Stomach (tissue), 9 donors: Measurements from ENCODE around the gene KDM6A. TPM values are rescaled to one million over a fixed set of nuclear protein-coding genes. Genes with fewer than 3 reads are reported as not detected.
"Not testable (repeated sequence)": the region's sequence is repeated elsewhere in the genome, so short reads cannot be mapped to it uniquely, and the experiment has no call there.

Source experiments
- DNase-seq, 2 donors: peaks; one replicate each; pipeline versions ENCODE4 v3.0.0 to v3.0.0-alpha.2; 2013 to 2019
- H3K27ac ChIP-seq, 5 donors: fragments of 200-600 bp in 4 of 5; sonication (generic) in 4 of 5; one replicate each; pipeline ENCODE4 v1.5.1; 2013 to 2019; ENCODE audit warnings: mild to moderate bottlenecking in 1 of 5, moderate library complexity in 1 of 5
- H3K27me3 ChIP-seq, 3 donors: fragments of 200-600 bp; sonication (generic); one replicate each; pipeline ENCODE4 v1.5.1; 2017 to 2019; ENCODE audit warnings: mixed run types in 1 of 3
- H3K36me3 ChIP-seq, 4 donors: fragments of 200-600 bp; sonication (generic); 1 replicate in 3 of 4; 2 replicates in 1 of 4; pipeline ENCODE4 v1.5.1; 2016 to 2019
- H3K4me1 ChIP-seq, 4 donors: fragments of 200-600 bp; sonication (generic); one replicate each; pipeline ENCODE4 v1.5.1; 2016 to 2019
- H3K4me3 ChIP-seq, 4 donors: fragments of 200-600 bp; sonication (generic) in 3 of 4; one replicate each; pipeline ENCODE4 v1.5.1; 2016 to 2019; ENCODE audit warnings: mild to moderate bottlenecking in 1 of 4
- H3K9me3 ChIP-seq, 4 donors: fragments of 200-600 bp; sonication (generic); one replicate each; pipeline ENCODE4 v1.5.1; 2016 to 2019
- EP300 ChIP-seq: sonication (generic); formaldehyde crosslinking; IDR thresholded peaks from one replicate; pipeline ENCODE4 v1.6.1; 2017; ENCODE audit warnings: antibody characterized with exemption
- POLR2A ChIP-seq, 4 donors: fragments of 450-650 bp; IDR thresholded peaks; one replicate each; pipeline ENCODE4 v1.6.1; 2016; ENCODE audit warnings: antibody characterized with exemption in 4 of 4, control low read depth in 2 of 4, mild to moderate bottlenecking in 1 of 4, moderate library complexity in 1 of 4
- POLR2AphosphoS5 ChIP-seq, 3 donors: sonication (generic); formaldehyde crosslinking; IDR thresholded peaks; one replicate each; pipeline ENCODE4 v1.6.1; 2016; ENCODE audit warnings: antibody characterized with exemption in 3 of 3
- WGBS, 5 donors: extraction: QIAGEN DNeasy Blood & Tissue Kit in 3 of 5; methylation state at CpG; one replicate each; pipeline versions ENCODE4 v1.1.5 to v1.1.7; 2013 to 2018; 5-methylcytosine and 5-hydroxymethylcytosine counted together
- intact Hi-C: fragments of 100-400 bp; cut with DNase I; formaldehyde crosslinking; loops from one replicate; pipeline ENCODE4 v1.15.1; 2023; ENCODE audit warnings: low total_unique reads
- polyA plus RNA-seq, 3 donors: library from polyadenylated mRNA; stranded (reverse); fragments of 200-250 nt; gene quantifications; one replicate each; pipeline ENCODE4 v1.2.3, GENCODE V29; 2013
- total RNA-seq, 5 donors: library from RNA; depleted of rRNA; stranded (reverse); fragments of >200 nt; gene quantifications; one replicate each; pipeline versions ENCODE4 v1.1.0 to v1.2.3, GENCODE V29; 2014 to 2016
- TF ChIP-seq, protein P1 (sequence below), 7 experiments: fragments of 450-650 bp in 4 of 7; fragments of 200-600 bp in 3 of 7; sonication (generic) in 3 of 7; IDR thresholded peaks; one replicate each; pipeline ENCODE4 v1.5.1; 2016 to 2019; ENCODE audit warnings: antibody characterized with exemption in 7 of 7, control low read depth in 2 of 7, mild to moderate bottlenecking in 1 of 7
- donor health status: healthy with polysubstance abuse.
- donor health status: Bipolar disorder and iron deficiency.
- donor health status: healthy.

Gene KDM6A
- total and polyA plus RNA-seq, 8 donors, result 7.0 to 105 (median 47.3) TPM

DNA sequence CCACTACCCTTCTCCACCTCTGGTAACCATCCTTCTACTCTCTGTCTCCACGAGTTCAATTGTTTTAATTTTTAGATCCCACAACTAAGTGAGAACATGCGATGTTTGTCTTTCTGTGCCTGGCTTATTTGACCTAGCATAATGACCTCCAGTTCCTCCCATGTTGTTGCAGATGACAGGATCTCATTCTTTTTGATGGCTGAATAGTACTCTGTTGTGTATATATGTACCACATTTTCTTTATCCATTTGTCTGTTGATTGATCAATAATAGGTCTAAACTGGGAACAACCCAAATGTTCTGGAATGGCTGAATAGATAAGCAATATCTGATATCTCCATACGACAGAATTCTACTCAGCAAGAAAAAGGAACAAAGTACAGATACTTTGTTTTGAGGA is 260.5 kb downstream of the KDM6A start:
- DNase-seq, result no peak
- intact Hi-C loops, result no loop called here

DNA sequence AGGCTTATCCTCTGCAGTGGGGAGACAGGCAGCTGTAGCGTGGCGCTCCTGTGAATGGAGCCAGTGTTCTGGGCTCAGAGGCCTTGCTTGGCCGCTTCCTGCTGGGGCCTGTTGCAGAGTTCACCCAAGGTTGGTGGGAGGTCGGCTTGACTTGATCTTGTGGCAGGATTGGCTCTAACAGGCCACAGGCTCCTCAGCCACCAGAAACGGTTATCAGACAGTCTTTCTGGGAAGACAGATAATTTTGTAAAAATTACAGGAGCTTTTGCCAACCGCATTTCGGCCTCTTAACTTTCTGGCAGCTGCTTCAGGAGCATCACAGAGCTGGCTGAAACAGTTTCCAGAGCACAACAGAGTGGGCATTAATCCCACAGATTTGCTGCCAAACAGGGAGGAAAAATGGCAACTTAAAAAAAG is 261.3 kb downstream of the KDM6A start:
- Histone ChIP-seq H3K4me1 (no peaks in the 10 kb centered on the region), H3K36me3 (no peaks in the 10 kb centered on the region), H3K9me3 (peaks cover 0 to 3% (median 0%) of the 10 kb centered on the region in 4 donors), H3K27ac (no peak overlapping the region), H3K27me3 (no peaks in the 10 kb centered on the region), H3K4me3 (no peak overlapping the region)
- peak in 1 of 2 donors; percentile 52 for DNase-seq
- TF ChIP-seq, protein P1, sequence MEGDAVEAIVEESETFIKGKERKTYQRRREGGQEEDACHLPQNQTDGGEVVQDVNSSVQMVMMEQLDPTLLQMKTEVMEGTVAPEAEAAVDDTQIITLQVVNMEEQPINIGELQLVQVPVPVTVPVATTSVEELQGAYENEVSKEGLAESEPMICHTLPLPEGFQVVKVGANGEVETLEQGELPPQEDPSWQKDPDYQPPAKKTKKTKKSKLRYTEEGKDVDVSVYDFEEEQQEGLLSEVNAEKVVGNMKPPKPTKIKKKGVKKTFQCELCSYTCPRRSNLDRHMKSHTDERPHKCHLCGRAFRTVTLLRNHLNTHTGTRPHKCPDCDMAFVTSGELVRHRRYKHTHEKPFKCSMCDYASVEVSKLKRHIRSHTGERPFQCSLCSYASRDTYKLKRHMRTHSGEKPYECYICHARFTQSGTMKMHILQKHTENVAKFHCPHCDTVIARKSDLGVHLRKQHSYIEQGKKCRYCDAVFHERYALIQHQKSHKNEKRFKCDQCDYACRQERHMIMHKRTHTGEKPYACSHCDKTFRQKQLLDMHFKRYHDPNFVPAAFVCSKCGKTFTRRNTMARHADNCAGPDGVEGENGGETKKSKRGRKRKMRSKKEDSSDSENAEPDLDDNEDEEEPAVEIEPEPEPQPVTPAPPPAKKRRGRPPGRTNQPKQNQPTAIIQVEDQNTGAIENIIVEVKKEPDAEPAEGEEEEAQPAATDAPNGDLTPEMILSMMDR (IDR thresholded peaks at IDR 0.05), result no peak
- no peak for TF ChIP-seq POLR2AphosphoS5 (IDR thresholded peaks at IDR 0.05)
- TF ChIP-seq POLR2A (IDR thresholded peaks at IDR 0.05), result no peak
- no peak for TF ChIP-seq EP300
- WGBS, 5 donors, result 72 to 86% (median 74%) methylated on average over 6 to 7 of the region's 7 CpGs
- intact Hi-C loops, result no loop called here

More for the DNA sequence above, 260.5 kb downstream of the KDM6A start:
- no peak for TF ChIP-seq POLR2A (IDR thresholded peaks at IDR 0.05)
- no peak for TF ChIP-seq EP300
- TF ChIP-seq, protein P1 (IDR thresholded peaks at IDR 0.05), result no peak
- TF ChIP-seq POLR2AphosphoS5 (IDR thresholded peaks at IDR 0.05), result no peak
- Histone ChIP-seq H3K27ac (no peak overlapping the region), H3K4me3 (no peak overlapping the region), H3K27me3 (no peaks in the 10 kb centered on the region), H3K9me3 (peaks cover 0 to 3% (median 0%) of the 10 kb centered on the region in 4 donors), H3K36me3 (no peaks in the 10 kb centered on the region), H3K4me1 (no peaks in the 10 kb centered on the region)
- 76 to 88% (median 86%) methylated on average over 3 of the region's 3 CpGs for WGBS, 5 donors

DNA sequence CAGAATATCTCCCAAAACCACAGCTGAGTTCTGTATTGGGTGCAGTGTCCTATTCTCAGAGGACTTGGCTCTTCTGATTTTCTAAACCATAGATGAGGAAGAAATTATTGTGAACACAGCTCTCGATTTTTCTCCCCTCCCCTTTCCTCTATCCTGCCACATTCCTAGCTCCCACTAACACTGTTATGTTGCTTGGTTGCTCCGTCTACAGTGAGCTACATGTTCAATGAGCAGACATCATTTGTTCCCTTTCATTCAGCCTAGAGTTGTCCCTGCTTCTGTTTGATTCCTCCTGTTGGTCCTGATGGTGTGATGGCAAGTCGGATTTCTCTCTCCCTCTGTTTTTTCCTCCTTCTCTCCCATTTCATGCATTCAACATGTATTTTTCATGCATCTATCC is 261.8 kb downstream of the KDM6A start:
- peak in 1 of 2 donors; percentile 13 for DNase-seq
- no peak for TF ChIP-seq POLR2A (IDR thresholded peaks at IDR 0.05)
- TF ChIP-seq POLR2AphosphoS5 (IDR thresholded peaks at IDR 0.05), result no peak
- TF ChIP-seq EP300, result no peak
- TF ChIP-seq, protein P1 (IDR thresholded peaks at IDR 0.05), result no peak
- intact Hi-C loops, result no loop called here

DNA sequence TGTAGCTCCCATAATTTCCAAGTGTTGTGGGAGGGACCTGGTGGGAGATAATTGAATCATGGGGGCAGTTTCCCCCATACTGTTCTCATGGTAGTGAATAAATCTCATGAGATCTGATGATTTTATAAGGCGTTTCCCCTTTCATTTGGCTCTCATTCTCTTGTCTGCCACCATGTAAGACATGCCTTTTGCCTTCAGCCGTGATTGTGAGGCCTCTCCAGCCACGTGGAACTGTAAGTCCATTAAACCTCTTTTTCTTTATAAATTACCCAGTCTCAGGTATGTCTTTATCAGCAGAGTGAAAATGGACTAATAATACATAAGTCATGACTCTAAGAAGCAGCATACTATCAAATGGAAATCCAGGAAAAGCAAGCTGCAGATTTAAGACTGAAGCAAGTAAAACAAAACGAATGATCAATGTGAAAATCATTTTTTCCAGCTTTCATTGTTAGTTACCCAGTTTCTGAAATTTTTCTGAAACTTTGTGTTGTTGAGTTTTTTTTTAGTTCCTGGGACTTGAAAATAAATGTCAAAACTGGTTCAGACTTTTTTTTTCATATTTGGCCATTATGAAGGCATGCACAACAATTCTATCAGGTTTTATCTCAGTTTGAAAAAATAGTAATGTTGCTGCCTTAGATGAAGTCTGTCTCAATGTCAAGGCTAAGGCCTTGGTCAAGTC is 262.5 kb downstream of the KDM6A start:
- H3K4me1 ChIP-seq, intact Hi-C loops, H3K36me3 ChIP-seq, H3K9me3 ChIP-seq, H3K4me3 ChIP-seq, DNase-seq, H3K27ac ChIP-seq, H3K27me3 ChIP-seq: not testable (repeated sequence)
- WGBS, 5 donors, result 77 to 89% (median 84%) methylated on average over 4 of the region's 4 CpGs

More for the DNA sequence above, 261.8 kb downstream of the KDM6A start:
- Histone ChIP-seq H3K27me3 (no peaks in the 10 kb centered on the region), H3K4me1 (no peaks in the 10 kb centered on the region), H3K9me3 (peaks cover 0 to 3% (median 0%) of the 10 kb centered on the region in 4 donors), H3K4me3 (no peak overlapping the region), H3K27ac (no peak overlapping the region), H3K36me3 (no peaks in the 10 kb centered on the region)
- WGBS, 5 donors, result 57 to 85% (median 75%) methylated on average over 3 of the region's 3 CpGs

DNA sequence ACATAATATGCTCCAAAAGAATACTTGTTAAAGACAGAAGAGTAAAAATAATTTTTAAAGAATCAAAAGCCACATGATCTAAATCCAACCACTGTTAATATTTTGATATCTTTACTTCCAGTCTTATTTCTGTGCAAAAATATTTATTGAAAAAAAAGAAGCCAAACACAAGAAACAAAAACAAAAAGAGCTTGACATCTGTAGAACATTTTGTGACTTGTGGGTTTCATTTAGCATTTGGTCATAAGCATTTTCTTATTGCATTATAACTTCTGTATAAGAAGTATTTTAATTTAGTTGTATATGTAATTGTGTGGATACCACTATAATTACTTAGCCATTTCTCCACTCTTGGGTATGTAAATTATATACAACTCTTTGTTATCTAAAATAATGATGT is 264.5 kb downstream of the KDM6A start:
- Histone ChIP-seq H3K4me1 (no peaks in the 10 kb centered on the region), H3K4me3 (no peak overlapping the region), H3K27ac (no peak overlapping the region), H3K27me3 (no peaks in the 10 kb centered on the region), H3K36me3 (no peaks in the 10 kb centered on the region), H3K9me3 (peaks cover 0 to 3% (median 0%) of the 10 kb centered on the region in 4 donors)
- TF ChIP-seq EP300 (no peak), POLR2AphosphoS5 (IDR thresholded peaks at IDR 0.05) (no peak), POLR2A (IDR thresholded peaks at IDR 0.05) (no peak)
- TF ChIP-seq, protein P1 (IDR thresholded peaks at IDR 0.05), result no peak
- no peak for DNase-seq
- intact Hi-C loops, result no loop called here
